DOHH2 (cell line): Measurements from ENCODE around the gene USB1.

Experiments
- H3F3A ChIP-seq: fragments of 200-600 bp; sonication (generic), shearing (Covaris generic); 2 replicates; pipeline ENCODE4 v1.6.0; 2016; ENCODE audit warnings: antibody characterized with exemption, mild to moderate bottlenecking; ENCODE audit not compliant: control insufficient read depth, insufficient read depth
- H3K27ac ChIP-seq: fragments of 200-600 bp; sonication (generic); 2 replicates; pipeline ENCODE4 v1.5.1; 2014; ENCODE audit warnings: low read depth, mild to moderate bottlenecking, low read length, moderate library complexity
- H3K27me3 ChIP-seq: fragments of 200-600 bp; sonication (generic); 2 replicates; pipeline ENCODE4 v1.6.1; 2014; ENCODE audit warnings: mild to moderate bottlenecking, low read length, mixed read lengths; ENCODE audit not compliant: control insufficient read depth
- H3K36me3 ChIP-seq: fragments of 200-600 bp; sonication (generic); 2 replicates; pipeline ENCODE4 v1.6.1; 2014; ENCODE audit warnings: mild to moderate bottlenecking, low read length, moderate library complexity, mixed read lengths; ENCODE audit not compliant: control insufficient read depth
- H3K4me1 ChIP-seq: fragments of 200-600 bp; sonication (generic); 2 replicates; pipeline ENCODE4 v1.6.1; 2014; ENCODE audit warnings: mild to moderate bottlenecking, low read length, mixed read lengths; ENCODE audit not compliant: control insufficient read depth
- H3K4me2 ChIP-seq: fragments of 200-600 bp; sonication (generic); 2 replicates; pipeline ENCODE4 v1.6.0; 2014; ENCODE audit warnings: mild to moderate bottlenecking, low read length, moderate library complexity
- H3K4me3 ChIP-seq: fragments of 200-600 bp; sonication (generic); 2 replicates; pipeline ENCODE4 v1.5.1; 2014; ENCODE audit warnings: mild to moderate bottlenecking, low read length, mixed read lengths
- H3K79me2 ChIP-seq: fragments of 200-600 bp; sonication (generic); 2 replicates; pipeline ENCODE4 v1.6.1; 2014; ENCODE audit warnings: mild to moderate bottlenecking, low read length, mixed read lengths; ENCODE audit not compliant: control insufficient read depth
- H3K9me2 ChIP-seq: fragments of 200-600 bp; sonication (generic); replicated peaks from 2 replicates; pipeline ENCODE4 v1.6.1; 2014; ENCODE audit warnings: mild to moderate bottlenecking, low read length, mixed read lengths; ENCODE audit not compliant: control insufficient read depth
- H3K9me3 ChIP-seq: fragments of 200-600 bp; sonication (generic); 2 replicates; pipeline ENCODE4 v1.6.1; 2014; ENCODE audit warnings: antibody characterized with exemption, low read length, mixed read lengths; ENCODE audit not compliant: control insufficient read depth, insufficient read depth
- H4K20me1 ChIP-seq: fragments of 200-600 bp; sonication (generic); 2 replicates; pipeline ENCODE4 v1.6.0; 2014; ENCODE audit warnings: low read depth, mild to moderate bottlenecking, antibody characterized with exemption, low read length, moderate library complexity; ENCODE audit not compliant: control insufficient read depth, insufficient read depth
- EZH2phosphoT487 ChIP-seq: fragments of 200-600 bp; sonication (generic); IDR thresholded peaks from 2 replicates; pipeline ENCODE4 v1.6.1; 2017; ENCODE audit warnings: borderline replicate concordance, mild to moderate bottlenecking, antibody characterized with exemption, low read length, moderate library complexity, mixed read lengths
- TF ChIP-seq, protein P1 (sequence below): fragments of 200-600 bp; sonication (generic); IDR thresholded peaks from one replicate; pipeline ENCODE4 v1.5.1; 2014; ENCODE audit warnings: antibody characterized with exemption, mild to moderate bottlenecking, low read depth, low read length; ENCODE audit not compliant: poor library complexity, severe bottlenecking

Gene USB1

GRCh38 chr16:58013201-58013956 lies 12.2 kb downstream of the USB1 start:
- Histone ChIP-seq H3K4me2 (no peak overlapping the region), H3F3A (no peaks in the 10 kb centered on the region), H4K20me1 (no peaks in the 10 kb centered on the region)

GRCh38 chr16:58016840-58017446 lies 15.7 kb downstream of the USB1 start:
- Histone ChIP-seq H3K27me3 (no peaks in the 10 kb centered on the region), H3K9me3 (no peaks in the 10 kb centered on the region), H3K79me2 (no peaks in the 10 kb centered on the region), H3F3A (peaks cover 6% of the 10 kb centered on the region; the same call in 1 of the 2 replicates), H3K4me3 (no peak overlapping the region), H3K4me1 (peaks cover 15% of the 10 kb centered on the region), H4K20me1 (no peaks in the 10 kb centered on the region), H3K27ac (no peak overlapping the region), H3K4me2 (no peak overlapping the region), H3K9me2 (no peaks in the 10 kb centered on the region), H3K36me3 (peaks cover 11% of the 10 kb centered on the region; the same call in 1 of the 2 replicates)
- TF ChIP-seq, protein P1, sequence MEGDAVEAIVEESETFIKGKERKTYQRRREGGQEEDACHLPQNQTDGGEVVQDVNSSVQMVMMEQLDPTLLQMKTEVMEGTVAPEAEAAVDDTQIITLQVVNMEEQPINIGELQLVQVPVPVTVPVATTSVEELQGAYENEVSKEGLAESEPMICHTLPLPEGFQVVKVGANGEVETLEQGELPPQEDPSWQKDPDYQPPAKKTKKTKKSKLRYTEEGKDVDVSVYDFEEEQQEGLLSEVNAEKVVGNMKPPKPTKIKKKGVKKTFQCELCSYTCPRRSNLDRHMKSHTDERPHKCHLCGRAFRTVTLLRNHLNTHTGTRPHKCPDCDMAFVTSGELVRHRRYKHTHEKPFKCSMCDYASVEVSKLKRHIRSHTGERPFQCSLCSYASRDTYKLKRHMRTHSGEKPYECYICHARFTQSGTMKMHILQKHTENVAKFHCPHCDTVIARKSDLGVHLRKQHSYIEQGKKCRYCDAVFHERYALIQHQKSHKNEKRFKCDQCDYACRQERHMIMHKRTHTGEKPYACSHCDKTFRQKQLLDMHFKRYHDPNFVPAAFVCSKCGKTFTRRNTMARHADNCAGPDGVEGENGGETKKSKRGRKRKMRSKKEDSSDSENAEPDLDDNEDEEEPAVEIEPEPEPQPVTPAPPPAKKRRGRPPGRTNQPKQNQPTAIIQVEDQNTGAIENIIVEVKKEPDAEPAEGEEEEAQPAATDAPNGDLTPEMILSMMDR: no peak
- no peak for TF ChIP-seq EZH2phosphoT487

More at GRCh38 chr16:58013201-58013956, 12.2 kb downstream of the USB1 start:
- Histone ChIP-seq H3K4me3 (no peak overlapping the region), H3K4me1 (no peaks in the 10 kb centered on the region), H3K9me3 (no peaks in the 10 kb centered on the region), H3K9me2 (no peaks in the 10 kb centered on the region), H3K27ac (no peak overlapping the region), H3K27me3 (no peaks in the 10 kb centered on the region), H3K79me2 (no peaks in the 10 kb centered on the region), H3K36me3 (peaks cover 33% of the 10 kb centered on the region)
- TF ChIP-seq, protein P1: no peak
- TF ChIP-seq EZH2phosphoT487: no peak

- peaks cover 15% of the 10 kb centered on the region for H3K4me1 ChIP-seq
- H3K27me3 ChIP-seq: no peaks in the 10 kb centered on the region
- no peaks in the 10 kb centered on the region for H3K36me3 ChIP-seq
- H3K4me2 ChIP-seq: no peak overlapping the region
- H3K79me2 ChIP-seq: no peaks in the 10 kb centered on the region
- H4K20me1 ChIP-seq: no peaks in the 10 kb centered on the region
- no peaks in the 10 kb centered on the region for H3K9me3 ChIP-seq
- no peaks in the 10 kb centered on the region for H3K9me2 ChIP-seq
- H3F3A ChIP-seq: peaks cover 6% of the 10 kb centered on the region; the same call in 1 of the 2 replicates
- no peak for TF ChIP-seq EZH2phosphoT487
- TF ChIP-seq, protein P1: no peak
- H3K4me3 ChIP-seq: no peak overlapping the region
- H3K27ac ChIP-seq: no peak overlapping the region
Measured at GRCh38 chr16:58018803-58019202, 17.6 kb downstream of the USB1 start.
